IMR-90 (cell line): ENCODE measurements around the gene SSBP2. TPM values are rescaled to one million over a fixed set of nuclear protein-coding genes. Genes with fewer than 3 reads are reported as not detected.
A peak's percentile ranks its signal among the peaks of the same experiment; 100 is the strongest.

ENCODE experiments used
- ATAC-seq: fragments of 200-7000 bp; cut with Tn5 transposase; 2 replicates; pipeline ENCODE4 v1.9.1; 2020; ENCODE audit warnings: low read depth, mild to moderate bottlenecking, moderate library complexity
- BruUV-seq: library from RNA; stranded (reverse); fragments of 400-500 nt; replicated peaks from 2 replicates; lab custom pipeline; 2021; lab: Mats Ljungman, UMichigan
- CTCF ChIA-PET: fragments of 300-600 bp; formaldehyde crosslinking; extraction: SDS; loops from one replicate; lab custom pipeline; 2021; ENCODE audit warnings: antibody characterized with exemption; lab: Yijun Ruan, JAX
- POLR2A ChIA-PET: fragments of 300-600 bp; sonication (Branson Sonifier 250); formaldehyde crosslinking; loops from one replicate; lab custom pipeline; 2022; ENCODE audit warnings: antibody characterized with exemption; ENCODE audit not compliant: unreplicated experiment; lab: Charles Lee
- DNase-seq: peaks from one replicate; pipeline ENCODE4 v3.0.0; 2013
- H2AFZ ChIP-seq: replicated peaks from 2 replicates; pipeline ENCODE3; 2013; ENCODE audit warnings: low read length, mild to moderate bottlenecking; ENCODE audit not compliant: poor library complexity
- H2AK5ac ChIP-seq: 2 replicates; pipeline ENCODE4 v1.6.1; 2013; ENCODE audit warnings: low read depth, low read length, inconsistent platforms
- H2AK9ac ChIP-seq: replicated peaks from 2 replicates; pipeline ENCODE3; 2013; ENCODE audit warnings: mild to moderate bottlenecking, low read depth, low read length, moderate library complexity; ENCODE audit not compliant: poor library complexity
- H2BK120ac ChIP-seq: 2 replicates; pipeline ENCODE4 v1.6.1; 2013; ENCODE audit warnings: low read depth, low read length, inconsistent platforms
- H2BK15ac ChIP-seq: 3 replicates; pipeline ENCODE4 v1.6.1; 2013; ENCODE audit warnings: low read depth, low read length, inconsistent platforms
- H2BK20ac ChIP-seq: 2 replicates; pipeline ENCODE4 v1.6.1; 2013; ENCODE audit warnings: low read depth, mild to moderate bottlenecking, inconsistent platforms, low read length, moderate library complexity
- H2BK5ac ChIP-seq: 2 replicates; pipeline ENCODE4 v1.6.1; 2013; ENCODE audit warnings: mild to moderate bottlenecking, low read depth, low read length, inconsistent platforms; ENCODE audit not compliant: poor library complexity, severe bottlenecking
- H3K14ac ChIP-seq: replicated peaks from 2 replicates; pipeline ENCODE4 v1.6.1; 2013; ENCODE audit warnings: low read depth, low read length, inconsistent platforms
- H3K18ac ChIP-seq: 2 replicates; pipeline ENCODE4 v1.6.1; 2013; ENCODE audit warnings: low read depth, low read length, control low read depth
- H3K23ac ChIP-seq: 2 replicates; pipeline ENCODE4 v1.6.1; 2013; ENCODE audit warnings: low read depth, low read length, inconsistent platforms
- H3K27ac ChIP-seq: 2 replicates; pipeline ENCODE4 v1.5.1; 2013; ENCODE audit warnings: mild to moderate bottlenecking, control low read depth, low read length; ENCODE audit not compliant: insufficient read depth
- H3K27me3 ChIP-seq: 2 replicates; pipeline ENCODE4 v1.6.1; 2013; ENCODE audit warnings: low read length; ENCODE audit not compliant: control insufficient read depth, insufficient read depth
- H3K36me3 ChIP-seq: 2 replicates; pipeline ENCODE4 v1.6.1; 2013; ENCODE audit warnings: low read length, mixed read lengths; ENCODE audit not compliant: control insufficient read depth, insufficient read depth
- H3K4ac ChIP-seq: 2 replicates; pipeline ENCODE4 v1.6.1; 2013; ENCODE audit warnings: low read depth, low read length, inconsistent platforms
- H3K4me1 ChIP-seq: 2 replicates; pipeline ENCODE4 v1.6.1; 2013; ENCODE audit warnings: low read length, mixed read lengths; ENCODE audit not compliant: control insufficient read depth, insufficient read depth
- H3K4me2 ChIP-seq: 2 replicates; pipeline ENCODE4 v1.6.1; 2013; ENCODE audit warnings: low read depth, mild to moderate bottlenecking, control low read depth, low read length, moderate library complexity
- H3K4me3 ChIP-seq: 2 replicates; pipeline ENCODE4 v1.5.1; 2013; ENCODE audit warnings: low read depth, mild to moderate bottlenecking, control low read depth, low read length, moderate library complexity; ENCODE audit not compliant: insufficient read depth
- H3K56ac ChIP-seq: 2 replicates; pipeline ENCODE4 v1.6.1; 2013; ENCODE audit warnings: low read length, inconsistent platforms; ENCODE audit not compliant: insufficient read depth; ENCODE audit errors: extremely low read depth
- H3K79me1 ChIP-seq, 2 experiments: 2 replicates each; pipeline ENCODE4 v1.6.1; 2013; ENCODE audit warnings: low read length in 2 of 2, inconsistent platforms in 1 of 2, low read depth in 1 of 2
- H3K9ac ChIP-seq: 2 replicates; pipeline ENCODE4 v1.6.1; 2013; ENCODE audit warnings: low read depth, low read length, control low read depth
- H3K9me1 ChIP-seq: 2 replicates; pipeline ENCODE4 v1.6.1; 2013; ENCODE audit warnings: low read length, inconsistent platforms; ENCODE audit not compliant: insufficient read depth
- H3K9me3 ChIP-seq: 2 replicates; pipeline ENCODE4 v1.6.1; 2013; ENCODE audit warnings: low read length; ENCODE audit not compliant: control insufficient read depth, insufficient read depth
- H4K20me1 ChIP-seq: 2 replicates; pipeline ENCODE4 v1.6.1; 2013; ENCODE audit warnings: low read length, inconsistent platforms; ENCODE audit not compliant: insufficient read depth
- H4K5ac ChIP-seq: 2 replicates; pipeline ENCODE4 v1.6.1; 2013; ENCODE audit warnings: mild to moderate bottlenecking, low read depth, low read length, control low read depth
- H4K8ac ChIP-seq, 2 experiments: 2 replicates each; pipeline ENCODE4 v1.6.1; 2013; ENCODE audit warnings: low read depth in 2 of 2, low read length in 2 of 2, control low read depth in 1 of 2, inconsistent platforms in 1 of 2
- H4K91ac ChIP-seq: 2 replicates; pipeline ENCODE4 v1.6.1; 2013; ENCODE audit warnings: low read depth, low read length, inconsistent platforms; ENCODE audit not compliant: insufficient read depth
- BHLHE40 ChIP-seq: fragments of 150-350 bp; IDR thresholded peaks from 2 replicates; pipeline ENCODE4 v1.6.1; 2016; ENCODE audit warnings: mild to moderate bottlenecking, low read depth, low read length
- CTCF ChIP-seq: conservative IDR thresholded peaks from 2 replicates; pipeline ENCODE4 v1.5.1; 2012; ENCODE audit warnings: mild to moderate bottlenecking, low read depth, low read length, improper control_type of control experiment
- FOS ChIP-seq: fragments of 150-350 bp; IDR thresholded peaks from 2 replicates; pipeline ENCODE4 v1.6.1; 2016; ENCODE audit warnings: low read depth, low read length
- MAFK ChIP-seq: IDR thresholded peaks from 2 replicates; pipeline ENCODE4 v1.6.1; 2012; ENCODE audit warnings: low read depth, low read length, improper control_type of control experiment
- RCOR1 ChIP-seq: IDR thresholded peaks from 2 replicates; pipeline ENCODE4 v1.6.1; 2012; ENCODE audit warnings: mild to moderate bottlenecking, low read length, improper control_type of control experiment; ENCODE audit not compliant: insufficient replicate concordance
- WGBS, 2 experiments: methylation state at CpG; one replicate each; pipeline versions ENCODE4 v1.1.5 to v1.1.7; 2013; ENCODE audit warnings: missing lambda C conversion rate in 2 of 2; ENCODE audit not compliant: insufficient read length in 1 of 2; ENCODE audit errors: extremely low coverage in 2 of 2; 5-methylcytosine and 5-hydroxymethylcytosine counted together
- dilution Hi-C: fragments of 300-500 bp; cut with HindIII; formaldehyde crosslinking; loops from one replicate; pipeline ENCODE4 v1.14.3; 2018; ENCODE audit warnings: low sequenced_read_pairs; ENCODE audit not compliant: unreplicated experiment
- in situ Hi-C: fragments of 300-500 bp; cut with MboI; formaldehyde crosslinking; loops from 3 replicates; pipeline ENCODE4 v1.14.3; 2019; ENCODE audit warnings: low sequenced_read_pairs, inconsistent platforms, mixed read lengths
- intact Hi-C: fragments of 100-400 bp; cut with micrococcal nuclease; formaldehyde crosslinking; loops from 2 replicates; pipeline ENCODE4 v1.10.0; 2022
- polyA plus RNA-seq, 3 experiments: library from polyadenylated mRNA; depleted of rRNA; stranded (reverse); fragments of >200 nt; gene quantifications; 2 replicates each; pipeline ENCODE4 v1.2.3, GENCODE V29; 2012; ENCODE audit warnings: low replicate concordance in 1 of 3
- total RNA-seq: library from RNA; depleted of rRNA; stranded (reverse); fragments of >200 nt; gene quantifications from 2 replicates; pipeline ENCODE4 v1.2.3, GENCODE V29; 2012

The SSBP2 gene
- total and polyA plus RNA-seq, 2 of the 4 experiments (the other 2 are of a cell fraction) = 38.4 to 42.7 TPM

- Histone ChIP-seq H3K23ac (peak overlapping the region; percentile 80; the same call in 1 of the 2 replicates), H3K14ac (peak overlapping the region; percentile 89), H3K18ac (peak overlapping the region; percentile 93), H4K5ac (peak overlapping the region; percentile 94), H2BK5ac (peak overlapping the region; percentile 57), H2BK15ac (peak overlapping the region; percentile 67; the same call in 1 of the 3 replicates), H2AFZ (peak overlapping the region; percentile 88), H3K79me1 (no peaks in the 10 kb centered on the region), H3K9me3 (no peaks in the 10 kb centered on the region), H3K4ac (peak overlapping the region; percentile 85), H2AK9ac (no peak overlapping the region), H3K36me3 (no peaks in the 10 kb centered on the region), H3K4me1 (peaks cover 8% of the 10 kb centered on the region), H3K4me2 (peak overlapping the region; percentile 92), H2BK20ac (peak overlapping the region; percentile 76), H4K20me1 (no peaks in the 10 kb centered on the region), H3K27me3 (no peaks in the 10 kb centered on the region), H3K9me1 (no peaks in the 10 kb centered on the region), H3K4me3 (peak overlapping the region; percentile 20; the same call in 1 of the 2 replicates), H2AK5ac (no peak overlapping the region), H4K8ac (peak overlapping the region; percentile 46 to 88; a peak in 3 of 4 replicates), H3K27ac (peak overlapping the region; percentile 82; the same call in 1 of the 2 replicates), H3K9ac (peak overlapping the region; percentile 60), H4K91ac (peak overlapping the region; percentile 77; the same call in 1 of the 2 replicates), H2BK120ac (peak overlapping the region; percentile 87), H3K56ac (peak overlapping the region; percentile 67; the same call in 1 of the 2 replicates)
- no peak for TF ChIP-seq FOS
- no peak for TF ChIP-seq BHLHE40
- TF ChIP-seq RCOR1 = no peak
- TF ChIP-seq MAFK = no peak
- no peak for TF ChIP-seq CTCF
- dilution Hi-C loops (no loop called here), intact Hi-C loops (no loop called here), in situ Hi-C loops (no loop called here)
- DNase-seq (peak; percentile 26), ATAC-seq (peak; percentile 86)
- CTCF ChIA-PET = interaction anchor here (1.7 kb wide), 1 partner anchor 65 kb away, joined by 3 read pairs; no protein-coding TSS in a partner anchor
- no CpG with 5 or more reads among the region's 5 CpGs for WGBS, 2 experiments
- BruUV-seq = no TSS peak
- POLR2A ChIA-PET = interaction anchor here (1.5 kb wide), 1 partner anchor 28 kb away, joined by 5 read pairs; the partner anchor contains the start of gene SSBP2
Measured at GRCh38 chr5:81779125-81779915, 28.4 kb upstream of the SSBP2 start.
